ENCODE measurements around the gene PLPP1. TPM values are rescaled to one million over a fixed set of nuclear protein-coding genes. Genes with fewer than 3 reads are reported as not detected.

PLPP1 gene
- total and polyA plus RNA-seq, 2 of the 8 experiments (the other 6 are each of a cell fraction or from before 2014, with no cell fraction given) = 43.7 to 91.3 TPM

DNA sequence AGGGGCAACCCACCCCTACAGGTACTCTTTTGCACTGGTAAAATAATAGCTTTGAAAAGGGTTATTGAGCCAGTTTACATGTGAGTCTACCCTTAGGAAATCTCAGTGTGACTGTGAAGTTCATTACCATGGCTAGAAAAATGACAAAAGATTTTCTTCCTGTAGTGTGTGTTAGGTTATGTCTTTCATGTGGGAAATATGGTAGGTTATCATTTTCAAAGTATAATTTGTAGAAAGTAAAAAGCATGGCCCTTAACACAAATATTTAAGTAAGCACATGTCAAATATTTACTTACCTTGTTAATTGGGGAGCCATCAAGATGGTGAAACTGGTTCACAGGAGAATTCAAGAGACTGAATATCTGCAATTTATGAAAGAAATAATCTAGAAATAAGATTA is 37.3 kb upstream of the PLPP1 start:
- CTCF ChIA-PET (ENCODE audit: partially characterized antibody) = interaction anchor here (0.6 kb wide), 1 partner anchor 16 kb away, joined by 3 read pairs; no protein-coding TSS in a partner anchor
- DNase-seq (ENCODE audit: low read depth in 1 of 2, low spot score in 2 of 2) (peak in 1 of 2 experiments; percentile 43), FAIRE-seq (no peak)
- no peak overlapping the region for H2AK5ac ChIP-seq (ENCODE audit: low read depth, low read length)
- H3K23me2 ChIP-seq (ENCODE audit: low read depth, low read length) = no peaks in the 10 kb centered on the region
- H2BK15ac ChIP-seq (ENCODE audit: low read length) = no peak overlapping the region
- H3K9ac ChIP-seq (replicated peaks in 1 of 4; ENCODE audit: extremely low read depth in 1 of 4, low read depth in 3 of 4, low read length in 3 of 4) = peak overlapping the region in 1 of 4 experiments; percentile 59; a peak in 1 of 7 replicates
- H2BK12ac ChIP-seq (ENCODE audit: low read depth, low read length) = no peak overlapping the region
- H3K4me2 ChIP-seq (ENCODE audit: insufficient read depth in 1 of 2, low read depth in 2 of 2, low read length in 2 of 2) = peak overlapping the region in 1 of 2 experiments; percentile 22; a peak in 1 of 4 replicates
- no peak overlapping the region for H2AFZ ChIP-seq (ENCODE audit: low read length)
- H2BK120ac ChIP-seq (replicated peaks; ENCODE audit: low read depth, low read length) = peak overlapping the region; percentile 88
- H3K56ac ChIP-seq (replicated peaks; ENCODE audit: insufficient read length, low read depth, low read length) = peak overlapping the region; percentile 73
- no peak overlapping the region for H4K8ac ChIP-seq (ENCODE audit: extremely low read depth, insufficient read depth, low read length)
- no peak overlapping the region for H3K23ac ChIP-seq (ENCODE audit: insufficient read length)
- H3K79me2 ChIP-seq (ENCODE audit: control insufficient read depth in 1 of 2, insufficient read depth in 2 of 2, low read length in 2 of 2) = no peaks in the 10 kb centered on the region
- H3K14ac ChIP-seq (ENCODE audit: insufficient read length) = no peak overlapping the region
- H3K36me3 ChIP-seq (ENCODE audit: control insufficient read depth in 2 of 4, insufficient read depth in 4 of 4, low read length in 3 of 4) = no peaks in the 10 kb centered on the region
- H3K9me3 ChIP-seq (ENCODE audit: insufficient read depth in 2 of 2, low read depth in 1 of 2, low read length in 1 of 2) = no peaks in the 10 kb centered on the region
- no peaks in the 10 kb centered on the region for H3K27me3 ChIP-seq (replicated peaks in 1 of 4; ENCODE audit: control insufficient read depth in 3 of 4, extremely low read depth in 1 of 4, insufficient read depth in 3 of 4, low read length in 3 of 4)
- TF ChIP-seq POLR2A (IDR thresholded peaks at IDR 0.05; ENCODE audit: control extremely low read depth in 1 of 2, low read depth in 2 of 2, low read length in 2 of 2) (no peak), HDAC2 (IDR thresholded peaks at IDR 0.05; ENCODE audit: borderline replicate concordance in 1 of 2, low read depth in 2 of 2, low read length in 2 of 2) (no peak)
- H2BK20ac ChIP-seq (ENCODE audit: low read length) = peak overlapping the region; percentile 82; the same call in 1 of the 2 replicates
- peak overlapping the region; percentile 33; the same call in 1 of the 2 replicates for H3K18ac ChIP-seq (ENCODE audit: extremely low read depth, low read length)
- H4K5ac ChIP-seq (ENCODE audit: insufficient read length, low read depth, low read length) = peak overlapping the region; percentile 79
- POLR2A ChIA-PET (ENCODE audit: partially characterized antibody) = interaction anchor here (1.0 kb wide), 1 partner anchor 64 kb away, joined by 3 read pairs; no protein-coding TSS in a partner anchor
- peak overlapping the region; percentile 29; the same call in 1 of the 2 replicates for H2BK5ac ChIP-seq (ENCODE audit: low read depth, low read length)
- no peaks in the 10 kb centered on the region for H3K79me1 ChIP-seq (ENCODE audit: low read depth, low read length)
- peak overlapping the region; percentile 44 for H4K91ac ChIP-seq (replicated peaks; ENCODE audit: insufficient read length, low read length)
- H3K4ac ChIP-seq (replicated peaks; ENCODE audit: insufficient read length, low read depth, low read length) = no peak overlapping the region
- peak overlapping the region; percentile 47; the same call in 1 of the 2 replicates for H3K27ac ChIP-seq (ENCODE audit: low read depth, low read length)
- H3K4me1 ChIP-seq (replicated peaks in 1 of 4; ENCODE audit: control insufficient read depth in 3 of 4, insufficient read depth in 4 of 4, low read length in 3 of 4) = peaks cover 5 to 35% (median 17%) of the 10 kb centered on the region in 4 experiments; a peak in 5 of 7 replicates
- H3K4me3 ChIP-seq (ENCODE audit: extremely low read depth in 1 of 4, insufficient read depth in 2 of 4, low read depth in 3 of 4, low read length in 4 of 4) = peak overlapping the region in 1 of 4 experiments; percentile 28; a peak in 1 of 8 replicates
- H4K20me1 ChIP-seq (replicated peaks in 1 of 2; ENCODE audit: control insufficient read depth in 1 of 2, insufficient read depth in 2 of 2, low read length in 2 of 2) = no peaks in the 10 kb centered on the region

All from H1 (cell line).